ENCODE data around the gene NEK7.

GRCh38 chr1:198232378-198232777, 75.6 kb downstream of the NEK7 start:
- TF ChIP-seq CTCF (IDR thresholded peaks at IDR 0.05; ENCODE audit: poor library complexity, severe bottlenecking) (no peak), EZH2 (IDR thresholded peaks at IDR 0.05; ENCODE audit: borderline replicate concordance, insufficient read depth, low read length, poor library complexity, severe bottlenecking) (no peak), SMC3 (conservative IDR thresholded peaks at IDR 0.05; ENCODE audit: poor library complexity) (no peak), TAF1 (IDR thresholded peaks at IDR 0.05; ENCODE audit: low read depth) (no peak), POLR2AphosphoS5 (IDR thresholded peaks at IDR 0.05) (no peak)

All from neural cell (in vitro differentiated cells).